ENCODE results near the gene HSFY2.
"Not testable (repeated sequence)": the region's sequence is repeated elsewhere in the genome, so short reads cannot be mapped to it uniquely, and the experiment has no call there.

DNA sequence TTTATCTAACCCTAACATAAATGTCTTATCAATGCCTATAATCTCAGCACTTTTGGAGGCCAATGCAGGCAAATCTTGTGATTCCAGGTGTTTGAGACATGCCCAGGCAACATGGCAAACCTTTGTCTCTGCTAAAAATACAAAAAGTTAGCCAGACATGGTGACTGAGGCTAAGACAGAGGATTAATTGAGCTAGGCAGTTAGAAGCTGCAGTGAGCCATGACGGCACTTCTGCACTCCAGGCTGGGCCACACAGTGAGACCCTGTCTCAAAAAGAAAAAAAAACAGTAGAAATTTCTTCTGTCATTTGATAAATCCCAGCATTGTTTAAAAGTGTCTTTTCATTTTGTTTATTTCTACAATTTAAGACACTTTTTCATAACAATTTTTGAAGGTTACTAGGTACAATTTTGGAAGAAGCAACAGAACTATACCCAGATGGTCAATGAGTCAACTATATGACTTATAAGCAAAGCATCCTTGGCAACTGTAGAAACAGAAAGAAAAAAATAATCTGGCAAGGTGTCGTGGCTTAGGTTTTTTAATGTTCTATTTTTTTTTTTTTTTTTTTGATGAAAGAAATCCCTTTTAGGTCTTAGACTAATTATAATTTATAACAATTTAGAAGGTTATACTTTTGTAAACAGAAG, 15.3 kb upstream of the HSFY2 start:
- TF ChIP-seq POLR2A (IDR thresholded peaks at IDR 0.05): not testable (repeated sequence)
- TF ChIP-seq, protein P1, sequence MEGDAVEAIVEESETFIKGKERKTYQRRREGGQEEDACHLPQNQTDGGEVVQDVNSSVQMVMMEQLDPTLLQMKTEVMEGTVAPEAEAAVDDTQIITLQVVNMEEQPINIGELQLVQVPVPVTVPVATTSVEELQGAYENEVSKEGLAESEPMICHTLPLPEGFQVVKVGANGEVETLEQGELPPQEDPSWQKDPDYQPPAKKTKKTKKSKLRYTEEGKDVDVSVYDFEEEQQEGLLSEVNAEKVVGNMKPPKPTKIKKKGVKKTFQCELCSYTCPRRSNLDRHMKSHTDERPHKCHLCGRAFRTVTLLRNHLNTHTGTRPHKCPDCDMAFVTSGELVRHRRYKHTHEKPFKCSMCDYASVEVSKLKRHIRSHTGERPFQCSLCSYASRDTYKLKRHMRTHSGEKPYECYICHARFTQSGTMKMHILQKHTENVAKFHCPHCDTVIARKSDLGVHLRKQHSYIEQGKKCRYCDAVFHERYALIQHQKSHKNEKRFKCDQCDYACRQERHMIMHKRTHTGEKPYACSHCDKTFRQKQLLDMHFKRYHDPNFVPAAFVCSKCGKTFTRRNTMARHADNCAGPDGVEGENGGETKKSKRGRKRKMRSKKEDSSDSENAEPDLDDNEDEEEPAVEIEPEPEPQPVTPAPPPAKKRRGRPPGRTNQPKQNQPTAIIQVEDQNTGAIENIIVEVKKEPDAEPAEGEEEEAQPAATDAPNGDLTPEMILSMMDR (IDR thresholded peaks at IDR 0.05): not testable (repeated sequence)

Data from uterus (tissue), 2 donors.